GM10248 (cell line): ENCODE measurements around the gene SNUPN.

Experiments
- CTCF ChIA-PET: fragments of 300-600 bp; sonication (Branson Sonifier 250); formaldehyde crosslinking; extraction: SDS; loops from one replicate; lab custom pipeline; 2021; ENCODE audit warnings: antibody characterized with exemption; lab: Yijun Ruan, JAX
- POLR2A ChIA-PET: fragments of 350-650 bp; sonication (Branson Sonifier 250); formaldehyde crosslinking; extraction: SDS; loops from one replicate; lab custom pipeline; 2020; ENCODE audit warnings: antibody characterized with exemption; lab: Yijun Ruan, JAX
- DNase-seq: peaks from one replicate; pipeline ENCODE4 v3.0.0; 2012; ENCODE audit errors: extremely low spot score
- CTCF ChIP-seq: IDR thresholded peaks from 2 replicates; pipeline ENCODE4 v1.5.1; 2012; ENCODE audit warnings: mild to moderate bottlenecking, low read depth; ENCODE audit errors: extremely low read depth, missing control alignments, control extremely low read depth

The SNUPN gene

GRCh38 chr15:75654201-75654907, 28.8 kb upstream of the SNUPN start:
- TF ChIP-seq CTCF, result no peak
- ChIA-PET POLR2A (no interaction called here), CTCF (interaction anchor here (0.6 to 1.4 kb wide), 3 partner anchors 10 to 32 kb away, joined by 3 to 4 read pairs (median 4); no protein-coding TSS in a partner anchor)
- DNase-seq, result no peak

- DNase-seq, result no peak
- POLR2A ChIA-PET, result no interaction called here
- no peak for TF ChIP-seq CTCF
- CTCF ChIA-PET, result interaction anchor here (0.6 to 1.2 kb wide), 2 partner anchors 11 to 12 kb away, joined by 3 to 4 read pairs; no protein-coding TSS in a partner anchor
Measured at GRCh38 chr15:75653347-75653913, 27.9 kb upstream of the SNUPN start.

- DNase-seq, result no peak
- ChIA-PET CTCF (interaction anchor here (0.7 to 2.5 kb wide), 4 partner anchors 9 to 285 kb away, joined by 3 to 6 read pairs (median 4); partner anchors contain the start of gene IMP3), POLR2A (no interaction called here)
- no peak for TF ChIP-seq CTCF
Measured at GRCh38 chr15:75651810-75652543, 26.5 kb upstream of the SNUPN start.

- CTCF ChIA-PET, result interaction anchor here (1.2 to 2.5 kb wide), 2 partner anchors 10 to 11 kb away, joined by 4 to 6 read pairs; partner anchors contain the start of gene IMP3
- POLR2A ChIA-PET, result no interaction called here
- TF ChIP-seq CTCF, result no peak
- DNase-seq, result no peak
Measured at GRCh38 chr15:75650908-75651809, 25.6 kb upstream of the SNUPN start.

- CTCF ChIA-PET, result interaction anchor here (2.5 kb wide), 1 partner anchor 10 kb away, joined by 6 read pairs; the partner anchor contains the start of gene IMP3
- no peak for TF ChIP-seq CTCF
- no peak for DNase-seq
- POLR2A ChIA-PET, result no interaction called here
Measured at GRCh38 chr15:75649848-75650247, 24.3 kb upstream of the SNUPN start.
